ENCODE data around the gene SYNE2. TPM values are rescaled to one million over a fixed set of nuclear protein-coding genes. Genes with fewer than 3 reads are reported as not detected.

The SYNE2 gene
- total and polyA plus RNA-seq, 10 of the 15 experiments (the other 5 are each of a cell fraction or from before 2014, with no cell fraction given), result 2.1 to 52.7 (median 38.1) TPM

DNA sequence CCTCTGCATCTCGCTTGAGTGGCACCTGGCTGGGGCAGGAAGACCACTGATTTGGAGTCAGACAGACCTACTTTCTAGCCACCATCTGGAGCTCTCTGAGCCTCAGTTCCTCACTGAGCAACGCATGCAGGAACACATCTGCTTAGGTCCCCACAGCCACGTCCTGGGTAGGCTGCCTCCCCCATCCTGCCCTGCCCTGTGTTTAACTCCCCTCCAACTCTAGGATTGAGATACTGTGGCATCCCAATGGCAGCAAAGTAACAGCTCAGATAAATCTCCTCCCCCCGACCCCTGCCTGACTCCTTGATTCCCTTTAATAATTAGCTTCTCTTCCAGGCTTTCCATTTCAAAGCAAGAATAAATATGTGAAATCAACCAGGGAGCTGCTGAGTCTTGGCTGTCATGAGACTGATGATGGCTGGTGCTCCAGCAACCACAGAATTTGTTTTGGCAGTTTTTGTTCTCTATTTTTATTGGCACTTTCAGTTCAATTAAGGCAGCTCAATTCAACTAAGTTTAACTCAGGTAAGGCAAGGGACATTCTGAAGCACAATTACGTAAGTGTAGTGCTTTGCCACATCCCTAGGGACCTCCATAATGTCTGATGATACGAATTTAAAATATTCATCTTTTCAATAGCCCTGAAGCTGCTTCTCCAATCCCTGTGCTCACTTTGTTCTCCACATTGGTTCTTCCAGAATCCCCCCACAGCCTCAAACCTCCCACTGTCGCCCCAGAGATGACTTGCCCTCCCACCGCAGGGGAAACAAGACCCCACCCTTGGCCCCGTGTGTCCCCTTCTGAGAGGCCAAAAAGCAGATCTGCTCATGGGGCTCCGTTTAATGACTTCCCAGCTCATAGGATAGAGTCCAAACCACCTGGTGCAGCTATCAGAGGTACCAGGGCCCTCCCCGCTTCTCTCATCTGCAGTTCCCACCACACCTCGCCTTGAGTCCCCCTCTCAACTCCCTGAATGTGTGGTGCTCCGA lies 383.1 kb downstream of the SYNE2 start (continued):
- TF ChIP-seq, protein P1, sequence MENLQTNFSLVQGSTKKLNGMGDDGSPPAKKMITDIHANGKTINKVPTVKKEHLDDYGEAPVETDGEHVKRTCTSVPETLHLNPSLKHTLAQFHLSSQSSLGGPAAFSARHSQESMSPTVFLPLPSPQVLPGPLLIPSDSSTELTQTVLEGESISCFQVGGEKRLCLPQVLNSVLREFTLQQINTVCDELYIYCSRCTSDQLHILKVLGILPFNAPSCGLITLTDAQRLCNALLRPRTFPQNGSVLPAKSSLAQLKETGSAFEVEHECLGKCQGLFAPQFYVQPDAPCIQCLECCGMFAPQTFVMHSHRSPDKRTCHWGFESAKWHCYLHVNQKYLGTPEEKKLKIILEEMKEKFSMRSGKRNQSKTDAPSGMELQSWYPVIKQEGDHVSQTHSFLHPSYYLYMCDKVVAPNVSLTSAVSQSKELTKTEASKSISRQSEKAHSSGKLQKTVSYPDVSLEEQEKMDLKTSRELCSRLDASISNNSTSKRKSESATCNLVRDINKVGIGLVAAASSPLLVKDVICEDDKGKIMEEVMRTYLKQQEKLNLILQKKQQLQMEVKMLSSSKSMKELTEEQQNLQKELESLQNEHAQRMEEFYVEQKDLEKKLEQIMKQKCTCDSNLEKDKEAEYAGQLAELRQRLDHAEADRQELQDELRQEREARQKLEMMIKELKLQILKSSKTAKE (IDR thresholded peaks at IDR 0.05; ENCODE audit: low read depth, poor library complexity, severe bottlenecking), result peak; percentile 79
- TF ChIP-seq CHD1 (IDR thresholded peaks at IDR 0.05; ENCODE audit: low read depth, low read length) (no peak), NFYB (IDR thresholded peaks at IDR 0.05; ENCODE audit: insufficient read depth, low read depth, low read length) (no peak), CHD4 (IDR thresholded peaks at IDR 0.05) (no peak), RELB (IDR thresholded peaks at IDR 0.05; ENCODE audit: low read depth) (peak; percentile 93), FOS (IDR thresholded peaks at IDR 0.05; ENCODE audit: borderline replicate concordance, extremely low read depth, insufficient read length) (no peak), GATAD2B (conservative IDR thresholded peaks at IDR 0.05; ENCODE audit: low read depth) (peak; percentile 46), EP300 (IDR thresholded peaks at IDR 0.05; ENCODE audit: borderline replicate concordance in 1 of 2, control insufficient read depth in 1 of 2, low read depth in 2 of 2, low read length in 2 of 2) (peak; percentile 90 to 91), BACH1 (IDR thresholded peaks at IDR 0.05; ENCODE audit: borderline replicate concordance) (0 out of 2 replicates have a peak, but pooled peaks have one; percentile 40), MEF2A (IDR thresholded peaks at IDR 0.05; ENCODE audit: insufficient read depth, low read depth, low read length) (peak; percentile 58; the same call in 1 of the 2 replicates), TBL1XR1 (IDR thresholded peaks at IDR 0.05; ENCODE audit: low read depth, low read length) (peak; percentile 69; the same call in 1 of the 2 replicates), SMARCA5 (IDR thresholded peaks at IDR 0.05) (peak; percentile 55; the same call in 1 of the 2 replicates), ASH2L (IDR thresholded peaks at IDR 0.05; ENCODE audit: borderline replicate concordance, low read depth) (peak; percentile 97), STAT3 (IDR thresholded peaks at IDR 0.05; ENCODE audit: low read depth, low read length) (no peak; the same call in 1 of the 2 replicates)
- TF ChIP-seq, protein P2, sequence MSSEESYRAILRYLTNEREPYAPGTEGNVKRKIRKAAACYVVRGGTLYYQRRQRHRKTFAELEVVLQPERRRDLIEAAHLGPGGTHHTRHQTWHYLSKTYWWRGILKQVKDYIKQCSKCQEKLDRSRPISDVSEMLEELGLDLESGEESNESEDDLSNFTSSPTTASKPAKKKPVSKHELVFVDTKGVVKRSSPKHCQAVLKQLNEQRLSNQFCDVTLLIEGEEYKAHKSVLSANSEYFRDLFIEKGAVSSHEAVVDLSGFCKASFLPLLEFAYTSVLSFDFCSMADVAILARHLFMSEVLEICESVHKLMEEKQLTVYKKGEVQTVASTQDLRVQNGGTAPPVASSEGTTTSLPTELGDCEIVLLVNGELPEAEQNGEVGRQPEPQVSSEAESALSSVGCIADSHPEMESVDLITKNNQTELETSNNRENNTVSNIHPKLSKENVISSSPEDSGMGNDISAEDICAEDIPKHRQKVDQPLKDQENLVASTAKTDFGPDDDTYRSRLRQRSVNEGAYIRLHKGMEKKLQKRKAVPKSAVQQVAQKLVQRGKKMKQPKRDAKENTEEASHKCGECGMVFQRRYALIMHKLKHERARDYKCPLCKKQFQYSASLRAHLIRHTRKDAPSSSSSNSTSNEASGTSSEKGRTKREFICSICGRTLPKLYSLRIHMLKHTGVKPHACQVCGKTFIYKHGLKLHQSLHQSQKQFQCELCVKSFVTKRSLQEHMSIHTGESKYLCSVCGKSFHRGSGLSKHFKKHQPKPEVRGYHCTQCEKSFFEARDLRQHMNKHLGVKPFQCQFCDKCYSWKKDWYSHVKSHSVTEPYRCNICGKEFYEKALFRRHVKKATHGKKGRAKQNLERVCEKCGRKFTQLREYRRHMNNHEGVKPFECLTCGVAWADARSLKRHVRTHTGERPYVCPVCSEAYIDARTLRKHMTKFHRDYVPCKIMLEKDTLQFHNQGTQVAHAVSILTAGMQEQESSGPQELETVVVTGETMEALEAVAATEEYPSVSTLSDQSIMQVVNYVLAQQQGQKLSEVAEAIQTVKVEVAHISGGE (CRISPR knock-in tag; IDR thresholded peaks at IDR 0.05), result no peak
- TF ChIP-seq, protein P3, sequence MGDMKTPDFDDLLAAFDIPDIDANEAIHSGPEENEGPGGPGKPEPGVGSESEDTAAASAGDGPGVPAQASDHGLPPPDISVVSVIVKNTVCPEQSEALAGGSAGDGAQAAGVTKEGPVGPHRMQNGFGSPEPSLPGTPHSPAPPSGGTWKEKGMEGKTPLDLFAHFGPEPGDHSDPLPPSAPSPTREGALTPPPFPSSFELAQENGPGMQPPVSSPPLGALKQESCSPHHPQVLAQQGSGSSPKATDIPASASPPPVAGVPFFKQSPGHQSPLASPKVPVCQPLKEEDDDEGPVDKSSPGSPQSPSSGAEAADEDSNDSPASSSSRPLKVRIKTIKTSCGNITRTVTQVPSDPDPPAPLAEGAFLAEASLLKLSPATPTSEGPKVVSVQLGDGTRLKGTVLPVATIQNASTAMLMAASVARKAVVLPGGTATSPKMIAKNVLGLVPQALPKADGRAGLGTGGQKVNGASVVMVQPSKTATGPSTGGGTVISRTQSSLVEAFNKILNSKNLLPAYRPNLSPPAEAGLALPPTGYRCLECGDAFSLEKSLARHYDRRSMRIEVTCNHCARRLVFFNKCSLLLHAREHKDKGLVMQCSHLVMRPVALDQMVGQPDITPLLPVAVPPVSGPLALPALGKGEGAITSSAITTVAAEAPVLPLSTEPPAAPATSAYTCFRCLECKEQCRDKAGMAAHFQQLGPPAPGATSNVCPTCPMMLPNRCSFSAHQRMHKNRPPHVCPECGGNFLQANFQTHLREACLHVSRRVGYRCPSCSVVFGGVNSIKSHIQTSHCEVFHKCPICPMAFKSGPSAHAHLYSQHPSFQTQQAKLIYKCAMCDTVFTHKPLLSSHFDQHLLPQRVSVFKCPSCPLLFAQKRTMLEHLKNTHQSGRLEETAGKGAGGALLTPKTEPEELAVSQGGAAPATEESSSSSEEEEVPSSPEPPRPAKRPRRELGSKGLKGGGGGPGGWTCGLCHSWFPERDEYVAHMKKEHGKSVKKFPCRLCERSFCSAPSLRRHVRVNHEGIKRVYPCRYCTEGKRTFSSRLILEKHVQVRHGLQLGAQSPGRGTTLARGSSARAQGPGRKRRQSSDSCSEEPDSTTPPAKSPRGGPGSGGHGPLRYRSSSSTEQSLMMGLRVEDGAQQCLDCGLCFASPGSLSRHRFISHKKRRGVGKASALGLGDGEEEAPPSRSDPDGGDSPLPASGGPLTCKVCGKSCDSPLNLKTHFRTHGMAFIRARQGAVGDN (IDR thresholded peaks at IDR 0.05), result no peak; the same call in none of the 2 replicates
